HG03103 (cell line): Measurements from ENCODE around the gene TUBGCP3.
"Not testable (repeated sequence)": the region's sequence is repeated elsewhere in the genome, so short reads cannot be mapped to it uniquely, and the experiment has no call there.

Experiments used
- ATAC-seq: cut with Tn5 transposase; IDR thresholded peaks from one replicate; pipeline ENCODE4 v1.9.1; 2021; ENCODE audit warnings: low read depth; ENCODE audit not compliant: unreplicated experiment

The TUBGCP3 gene

GRCh38 chr13:112532837-112533745, 54.9 kb downstream of the TUBGCP3 start:
- no peak for ATAC-seq

DNA sequence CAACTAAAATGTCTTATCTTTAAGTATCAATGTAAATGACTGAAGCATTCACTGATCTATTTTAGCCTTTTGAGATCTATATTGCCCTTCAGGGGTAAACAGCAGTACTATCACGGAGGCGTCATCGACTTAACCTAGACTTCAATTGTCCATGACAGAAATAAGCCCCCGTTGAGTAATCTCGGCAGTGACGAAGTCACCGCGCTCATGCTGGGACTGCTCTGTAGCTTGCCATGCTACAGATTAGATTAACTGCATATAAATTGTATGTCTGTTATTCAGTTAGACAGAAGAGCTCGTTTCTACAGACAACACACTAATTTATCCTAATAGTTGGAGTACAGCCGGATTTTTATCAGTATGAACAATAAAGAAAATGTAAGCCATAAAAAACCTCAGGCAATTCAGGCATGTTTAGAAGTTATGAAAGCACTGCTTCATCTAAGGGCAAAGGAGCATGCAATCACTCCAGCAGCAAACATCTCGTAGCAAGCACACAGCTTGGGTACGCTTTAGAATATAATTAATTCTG, 56.6 kb downstream of the TUBGCP3 start:
- no peak for ATAC-seq

DNA sequence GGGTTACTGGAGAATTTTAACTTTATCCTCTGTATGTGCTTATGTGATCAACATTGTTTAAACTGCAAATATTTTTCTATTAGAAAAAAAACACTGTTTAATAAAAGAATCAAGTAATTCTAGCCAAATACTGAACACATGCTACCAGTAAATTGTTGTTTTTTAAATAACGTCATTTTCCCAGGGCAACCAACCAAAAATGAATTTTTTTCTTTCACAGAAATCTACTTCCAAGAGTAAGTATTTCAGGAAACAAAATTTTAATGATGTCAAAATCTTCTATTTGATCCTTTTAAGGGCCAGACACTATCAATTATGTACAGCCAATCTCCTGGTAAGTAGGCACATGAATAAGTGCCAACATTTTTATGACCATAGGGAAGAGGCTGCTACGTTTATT, 57.1 kb downstream of the TUBGCP3 start:
- ATAC-seq, result no peak

- ATAC-seq, result no peak
These were observed 58.7 kb downstream of the TUBGCP3 start for GRCh38 chr13:112529216-112529615.

DNA sequence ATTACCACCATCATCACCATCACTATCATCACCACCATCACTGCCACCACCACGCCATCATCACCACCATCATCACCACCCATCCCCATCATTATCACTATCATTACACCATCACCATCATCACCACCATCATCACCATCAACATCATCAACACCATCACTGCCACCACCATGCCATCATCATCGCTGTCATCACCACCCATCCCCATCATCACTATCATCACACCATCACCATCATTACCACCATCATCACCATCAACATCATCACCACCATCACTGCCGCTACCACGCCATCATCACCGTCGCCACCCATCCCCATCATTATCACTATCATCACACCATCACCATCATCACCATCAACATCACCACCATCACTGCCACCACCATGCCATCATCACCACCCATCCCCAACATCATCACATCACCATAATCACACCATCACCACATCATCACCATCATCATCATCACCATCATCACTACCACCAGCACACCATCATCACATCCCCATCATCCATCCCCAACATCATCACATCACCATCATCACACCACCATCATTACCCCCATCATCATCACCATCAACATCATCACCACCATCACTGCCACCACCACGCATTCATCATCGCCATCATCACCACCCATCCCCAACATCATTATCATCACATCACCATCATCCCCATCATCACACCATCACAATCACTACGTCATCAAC, 61.7 kb downstream of the TUBGCP3 start:
- no peak for ATAC-seq

GRCh38 chr13:112525356-112525945, 62.5 kb downstream of the TUBGCP3 start:
- no peak for ATAC-seq

- ATAC-seq, result no peak
These were observed 65.4 kb downstream of the TUBGCP3 start for GRCh38 chr13:112522578-112522977.

DNA sequence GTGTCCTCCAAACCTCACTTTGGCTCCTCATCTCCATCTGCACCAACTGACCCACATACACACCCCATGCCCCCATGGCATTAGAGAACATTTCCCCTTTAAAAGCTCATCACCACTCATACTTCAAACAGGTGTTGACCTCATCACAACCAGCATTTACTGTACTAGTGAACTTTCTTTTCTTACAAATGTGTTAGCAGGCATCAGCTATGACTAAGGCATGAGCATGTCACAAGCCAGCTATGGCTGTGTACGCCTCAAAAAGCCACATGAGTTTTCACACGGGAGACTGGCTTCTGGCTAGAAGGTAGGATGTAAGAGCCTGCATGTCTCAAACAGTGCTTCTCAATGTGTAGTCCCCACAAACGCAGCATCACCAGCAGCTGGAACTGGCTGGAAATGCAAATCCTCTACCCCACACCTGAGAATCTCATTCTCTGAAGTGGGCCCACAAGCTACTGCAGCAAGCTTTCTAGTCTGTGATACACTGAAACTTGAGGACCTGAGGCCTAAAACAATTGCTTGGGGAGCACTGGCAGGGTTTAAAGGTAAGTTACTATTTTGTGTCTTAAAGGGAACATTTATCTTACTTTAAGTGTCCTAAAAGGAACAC, 66.8 kb downstream of the TUBGCP3 start:
- no peak for ATAC-seq

DNA sequence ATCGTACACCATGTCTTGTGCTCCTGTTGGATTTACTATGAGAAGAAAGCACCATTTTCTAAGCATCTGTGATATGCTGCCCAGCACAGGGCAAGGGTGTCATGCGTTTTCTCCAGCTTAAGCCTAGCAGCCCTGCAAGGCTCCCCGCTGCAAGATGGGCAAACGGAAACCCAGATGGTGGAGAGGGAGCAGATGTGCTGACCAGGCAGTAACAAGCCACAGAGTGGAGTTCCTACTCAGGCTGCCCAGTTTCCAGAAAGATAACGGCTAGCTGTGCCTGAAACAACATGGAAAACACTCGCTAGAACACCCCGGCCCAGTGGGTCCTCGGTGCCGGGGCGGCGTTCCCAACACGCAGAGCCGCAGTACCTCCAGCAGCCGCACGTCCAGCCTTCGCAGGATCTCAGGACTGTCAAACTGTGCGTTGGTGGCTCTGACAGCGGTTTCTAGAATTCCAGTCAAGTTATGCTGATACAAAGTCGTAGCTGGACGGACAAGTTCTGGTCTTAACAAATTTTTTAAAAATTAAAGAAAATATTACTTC, 68.4 kb downstream of the TUBGCP3 start:
- ATAC-seq, result no peak

DNA sequence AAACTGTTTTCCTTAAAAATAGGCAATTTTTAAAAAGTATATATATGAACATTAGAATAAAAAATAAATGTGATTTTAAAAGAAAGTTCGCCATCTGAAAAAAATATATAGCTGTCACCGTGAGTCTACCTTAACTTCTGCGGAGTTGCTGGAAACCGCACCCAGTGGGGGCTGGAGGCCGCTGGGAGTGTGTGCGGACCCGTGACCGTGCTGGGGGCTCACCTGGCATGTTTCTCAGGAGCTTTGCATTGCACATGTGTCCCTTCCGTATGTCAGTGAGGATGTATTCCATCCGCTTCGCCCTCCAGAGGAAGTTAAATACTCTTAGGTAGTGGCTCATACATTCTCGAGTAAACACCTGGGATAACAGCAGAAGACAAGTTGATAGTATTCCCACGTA, 71.7 kb downstream of the TUBGCP3 start:
- no peak for ATAC-seq

DNA sequence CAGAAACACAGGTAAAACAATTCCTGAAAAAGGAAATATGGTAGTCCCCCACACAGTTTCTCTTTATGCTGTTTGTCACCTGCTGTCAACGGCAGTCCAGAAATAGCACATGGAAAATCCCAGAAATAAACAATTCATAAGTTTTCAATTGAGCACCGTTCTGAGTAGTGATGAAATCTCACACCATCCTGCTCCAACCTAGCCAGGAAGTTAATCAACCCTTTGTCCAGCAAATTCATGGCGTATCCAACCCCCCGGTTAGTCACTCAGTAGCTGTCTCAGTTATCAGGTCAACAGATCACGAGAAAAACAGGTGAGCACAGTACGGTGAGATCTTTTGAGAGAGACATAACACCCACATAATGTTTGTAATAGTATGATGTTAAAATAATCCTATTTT, 74.2 kb downstream of the TUBGCP3 start:
- ATAC-seq, result no peak

- no peak for ATAC-seq
These were observed 76.8 kb downstream of the TUBGCP3 start for GRCh38 chr13:112510987-112511685.

DNA sequence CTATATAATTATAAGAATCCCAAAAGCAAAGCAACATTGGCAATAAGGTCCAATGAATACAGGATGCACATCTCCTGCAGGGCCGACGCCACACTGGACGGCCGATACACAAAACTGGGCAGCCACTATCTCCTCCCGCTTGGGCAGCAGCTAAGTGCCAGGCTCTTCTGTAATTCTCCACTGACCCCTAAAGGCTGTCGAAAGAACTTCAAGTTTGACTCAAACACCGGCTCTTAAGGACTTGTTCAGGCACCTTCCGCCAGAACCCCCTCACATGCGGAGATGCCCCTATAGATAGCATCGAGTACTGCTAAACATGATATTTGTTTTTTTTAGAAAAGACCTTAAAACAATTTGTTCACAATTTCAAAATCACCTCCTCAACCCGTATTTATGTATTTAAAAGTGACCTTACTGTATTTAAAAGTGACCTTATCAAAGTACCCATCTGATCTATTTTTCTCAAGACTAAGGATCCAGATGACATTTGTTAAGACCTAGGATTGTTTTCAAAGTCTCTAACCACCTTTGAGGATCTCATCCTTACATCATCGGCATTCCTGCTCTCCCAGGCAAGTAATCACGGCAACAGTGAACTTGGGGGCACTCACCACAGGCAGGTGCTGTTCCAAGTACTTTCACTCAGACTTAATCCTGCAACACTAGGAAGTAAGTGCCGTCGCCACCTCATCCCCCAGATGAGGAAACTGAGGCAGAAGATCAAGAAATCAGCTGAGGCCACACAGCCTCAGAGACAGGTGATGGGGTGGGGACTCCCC, 77.8 kb downstream of the TUBGCP3 start:
- ATAC-seq, result peak; percentile 67

DNA sequence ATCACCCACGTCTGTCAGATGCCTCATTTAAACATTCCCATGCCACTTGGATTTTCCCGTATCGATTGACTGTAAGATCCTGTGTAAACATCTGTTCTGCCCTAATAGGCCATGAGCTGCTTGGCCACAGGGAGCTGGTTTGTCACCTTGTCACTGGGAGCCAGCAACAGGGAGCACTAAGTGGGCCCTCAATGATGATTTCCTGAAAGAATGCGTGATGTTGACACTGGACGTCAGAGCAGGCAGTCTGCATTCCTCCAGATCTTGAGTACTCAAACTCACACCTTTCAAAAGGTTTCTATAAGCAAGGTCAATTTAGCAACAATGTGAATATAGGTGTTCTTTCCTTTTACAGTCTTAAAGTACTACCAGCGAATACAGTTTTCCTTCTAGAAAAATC, 78.8 kb downstream of the TUBGCP3 start:
- no peak for ATAC-seq

GRCh38 chr13:112506046-112506445, 81.9 kb downstream of the TUBGCP3 start:
- no peak for ATAC-seq

GRCh38 chr13:112496166-112496565, 91.8 kb downstream of the TUBGCP3 start:
- ATAC-seq, result no peak

DNA sequence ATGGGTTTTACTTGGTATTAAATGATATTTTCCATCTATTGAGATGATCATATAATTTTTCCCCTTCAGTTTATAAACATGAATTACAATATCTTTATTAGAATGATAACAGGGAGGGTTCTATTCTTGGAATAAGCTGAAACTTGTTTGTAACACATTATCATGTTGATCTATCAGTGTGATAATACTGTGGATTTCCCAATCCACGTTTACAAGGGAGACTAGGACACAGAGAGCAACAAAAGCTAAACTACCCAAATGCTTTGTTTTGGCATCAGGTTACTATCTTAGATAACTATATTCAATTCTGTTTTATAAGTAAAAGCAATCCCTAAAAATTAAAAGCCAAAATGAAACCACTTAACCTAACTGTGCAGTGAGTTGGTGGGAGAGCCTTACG, 92.5 kb downstream of the TUBGCP3 start:
- no peak for ATAC-seq

DNA sequence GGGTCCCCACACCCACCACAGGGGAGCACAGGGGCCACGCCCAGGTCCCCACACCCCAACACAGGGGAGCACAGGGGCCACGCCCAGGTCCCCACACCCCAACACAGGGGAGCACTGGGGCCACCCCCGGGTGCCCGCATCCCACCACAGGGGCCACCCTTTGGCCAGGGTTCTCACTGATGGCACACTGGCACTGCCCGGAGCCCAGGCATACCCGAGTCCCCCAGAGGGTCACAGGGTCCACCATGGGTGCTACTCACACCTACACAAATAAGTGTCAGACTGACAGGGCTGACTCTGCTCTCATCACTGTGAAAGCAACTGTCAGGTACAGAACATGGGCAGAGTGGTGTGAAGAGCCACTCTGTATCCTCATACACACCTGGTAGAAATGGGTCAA, 98.8 kb downstream of the TUBGCP3 start:
- ATAC-seq, result no peak

DNA sequence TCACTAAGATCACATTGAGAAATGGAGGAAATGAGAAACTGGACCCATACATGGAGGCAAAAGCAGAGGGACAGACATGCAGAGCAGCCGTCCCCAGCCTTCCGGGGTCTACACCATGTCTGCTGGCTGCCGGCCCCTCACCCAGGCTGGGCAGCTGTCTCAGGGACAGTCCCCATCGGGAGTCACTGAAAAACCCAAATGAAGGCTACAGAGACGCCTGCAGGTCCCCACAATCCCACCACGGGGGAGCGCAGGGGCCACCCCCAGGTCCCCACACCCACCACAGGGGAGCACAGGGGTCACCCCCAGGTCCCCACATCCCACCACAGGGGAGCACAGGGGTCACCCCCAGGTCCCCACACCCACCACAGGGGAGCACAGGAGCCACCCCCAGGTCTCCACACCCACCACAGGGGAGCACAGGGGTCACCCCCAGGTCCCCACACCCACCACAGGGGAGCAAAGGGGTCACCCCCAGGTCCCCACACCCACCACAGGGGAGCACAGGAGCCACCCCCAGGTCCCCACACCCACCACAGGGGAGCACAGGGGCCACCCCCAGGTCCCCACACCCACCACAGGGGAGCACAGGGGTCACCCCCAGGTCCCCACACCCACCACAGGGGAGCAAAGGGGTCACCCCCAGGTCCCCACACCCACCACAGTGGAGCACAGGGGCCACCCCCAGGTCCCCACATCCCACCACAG, 99.5 kb downstream of the TUBGCP3 start:
- ATAC-seq, result not testable (repeated sequence)
